Neuronal stem cell (in vitro differentiated cells): ENCODE data around the gene RECQL5.

Source experiments
- DNase-seq: peaks from one replicate; pipeline ENCODE4 v3.0.0-alpha.2; 2013; ENCODE audit warnings: low spot score
- H2AFZ ChIP-seq: one replicate; pipeline ENCODE4 v1.6.1; 2013; ENCODE audit warnings: mild to moderate bottlenecking, low read length, inconsistent platforms
- H2AK5ac ChIP-seq: 2 replicates; pipeline ENCODE4 v1.6.1; 2013; ENCODE audit warnings: low read depth, mild to moderate bottlenecking, inconsistent platforms, low read length, moderate library complexity, mixed read lengths
- H2BK120ac ChIP-seq: 2 replicates; pipeline ENCODE4 v1.6.1; 2013; ENCODE audit warnings: low read depth, mild to moderate bottlenecking, inconsistent platforms, low read length, moderate library complexity, mixed read lengths
- H2BK12ac ChIP-seq: one replicate; pipeline ENCODE4 v1.6.1; 2013; ENCODE audit warnings: low read length, inconsistent platforms
- H2BK15ac ChIP-seq: 2 replicates; pipeline ENCODE4 v1.6.1; 2013; ENCODE audit warnings: mild to moderate bottlenecking, low read length, inconsistent platforms, mixed read lengths
- H2BK5ac ChIP-seq: one replicate; pipeline ENCODE4 v1.6.1; 2013; ENCODE audit warnings: inconsistent platforms, mild to moderate bottlenecking, low read length, moderate library complexity
- H3K14ac ChIP-seq: one replicate; pipeline ENCODE4 v1.6.1; 2013; ENCODE audit warnings: low read length, inconsistent platforms
- H3K18ac ChIP-seq: 2 replicates; pipeline ENCODE4 v1.6.1; 2013; ENCODE audit warnings: low read length, inconsistent platforms
- H3K23ac ChIP-seq: 2 replicates; pipeline ENCODE4 v1.6.1; 2013; ENCODE audit warnings: low read depth, mild to moderate bottlenecking, mixed read lengths, low read length, inconsistent platforms; ENCODE audit not compliant: poor library complexity
- H3K27ac ChIP-seq: replicated peaks from 3 replicates; pipeline ENCODE4 v1.5.1; 2013; ENCODE audit warnings: low read length, inconsistent platforms
- H3K27me3 ChIP-seq, 3 experiments: 2 replicates each; pipeline ENCODE4 v1.6.1; 2013; ENCODE audit warnings: low read length in 3 of 3, mild to moderate bottlenecking in 2 of 3, inconsistent platforms in 1 of 3, low read depth in 1 of 3, mixed read lengths in 1 of 3, moderate library complexity in 1 of 3; ENCODE audit not compliant: control insufficient read depth in 3 of 3, insufficient read depth in 3 of 3
- H3K36me3 ChIP-seq, 2 donors: replicated peaks in 1 of 2; 2 replicates each; pipeline ENCODE4 v1.6.1; 2013; ENCODE audit warnings: low read length in 2 of 2; ENCODE audit not compliant: control insufficient read depth in 2 of 2, insufficient read depth in 2 of 2
- H3K4ac ChIP-seq: 2 replicates; pipeline ENCODE4 v1.6.1; 2013; ENCODE audit warnings: inconsistent platforms, mild to moderate bottlenecking, low read length, moderate library complexity
- H3K4me1 ChIP-seq, 2 donors: 1 replicate in 1 of 2; 2 replicates in 1 of 2; pipeline ENCODE4 v1.6.1; 2013; ENCODE audit warnings: low read length in 2 of 2, low read depth in 1 of 2; ENCODE audit not compliant: control insufficient read depth in 2 of 2, insufficient read depth in 1 of 2
- H3K4me2 ChIP-seq: one replicate; pipeline ENCODE4 v1.6.1; 2013; ENCODE audit warnings: mild to moderate bottlenecking, low read length, inconsistent platforms; ENCODE audit not compliant: insufficient read depth, poor library complexity, severe bottlenecking
- H3K4me3 ChIP-seq, 2 donors: 2 replicates each; pipeline ENCODE4 v1.5.1; 2013; ENCODE audit warnings: low read length in 2 of 2, mild to moderate bottlenecking in 2 of 2, inconsistent platforms in 1 of 2, moderate library complexity in 1 of 2
- H3K79me1 ChIP-seq: one replicate; pipeline ENCODE4 v1.6.1; 2013; ENCODE audit warnings: low read depth, mild to moderate bottlenecking, inconsistent platforms, low read length, moderate library complexity
- H3K9ac ChIP-seq: one replicate; pipeline ENCODE4 v1.6.1; 2013; ENCODE audit warnings: mild to moderate bottlenecking, low read depth, low read length, inconsistent platforms; ENCODE audit not compliant: poor library complexity
- H3K9me3 ChIP-seq, 2 donors: replicated peaks in 1 of 2; 2 replicates each; pipeline versions ENCODE3 to v1.6.1; 2013; ENCODE audit warnings: low read length in 2 of 2, mild to moderate bottlenecking in 2 of 2, inconsistent platforms in 1 of 2, low read depth in 1 of 2, mixed read lengths in 1 of 2, moderate library complexity in 1 of 2; ENCODE audit not compliant: control insufficient read depth in 2 of 2, insufficient read depth in 1 of 2
- H4K8ac ChIP-seq: one replicate; pipeline ENCODE4 v1.6.1; 2013; ENCODE audit warnings: low read depth, mild to moderate bottlenecking, inconsistent platforms, low read length, moderate library complexity
- H4K91ac ChIP-seq: one replicate; pipeline ENCODE4 v1.6.1; 2013; ENCODE audit warnings: low read length, low read depth, mild to moderate bottlenecking, inconsistent platforms; ENCODE audit not compliant: poor library complexity
- WGBS, 2 donors: extraction: QIAGEN DNeasy Blood & Tissue Kit; methylation state at CpG; one replicate each; pipeline ENCODE4 v1.1.7; 2013; ENCODE audit warnings: missing lambda C conversion rate in 2 of 2, mixed read lengths in 1 of 2; ENCODE audit not compliant: insufficient read length in 2 of 2, insufficient replicate concordance in 1 of 2; ENCODE audit errors: extremely low coverage in 2 of 2; 5-methylcytosine and 5-hydroxymethylcytosine counted together

Gene RECQL5

GRCh38 chr17:75617675-75618074, 49.3 kb downstream of the RECQL5 start:
- H4K8ac ChIP-seq: no peak overlapping the region
- no peak overlapping the region for H3K9ac ChIP-seq
- H2BK120ac ChIP-seq: no peak overlapping the region
- H3K27me3 ChIP-seq: peaks cover 0 to 3% (median 0%) of the 10 kb centered on the region in 3 experiments
- H3K18ac ChIP-seq: peak overlapping the region; percentile 5
- H2BK5ac ChIP-seq: no peak overlapping the region
- H2BK15ac ChIP-seq: no peak overlapping the region
- no peak overlapping the region for H3K23ac ChIP-seq
- peaks cover 8 to 18% of the 10 kb centered on the region in 2 donors for H3K4me1 ChIP-seq
- H3K4me3 ChIP-seq: no peak overlapping the region
- H3K9me3 ChIP-seq: no peaks in the 10 kb centered on the region
- H3K14ac ChIP-seq: peak overlapping the region; percentile 27
- WGBS, 2 donors: no CpG with 5 or more reads among the region's 11 CpGs
- no peak overlapping the region for H2AFZ ChIP-seq
- no peak overlapping the region for H4K91ac ChIP-seq
- H3K4me2 ChIP-seq: no peak overlapping the region
- DNase-seq: no peak
- H3K4ac ChIP-seq: no peak overlapping the region
- H3K36me3 ChIP-seq: no peaks in the 10 kb centered on the region
- H2AK5ac ChIP-seq: peak overlapping the region; percentile 45
- H2BK12ac ChIP-seq: no peak overlapping the region
- no peak overlapping the region for H3K27ac ChIP-seq
- H3K79me1 ChIP-seq: peaks cover 2% of the 10 kb centered on the region

- no peak overlapping the region for H2BK15ac ChIP-seq
- H3K36me3 ChIP-seq: no peaks in the 10 kb centered on the region
- no peak overlapping the region for H2BK120ac ChIP-seq
- no peak overlapping the region for H2AFZ ChIP-seq
- no peak overlapping the region for H3K4me3 ChIP-seq
- no peak overlapping the region for H3K23ac ChIP-seq
- H2BK5ac ChIP-seq: no peak overlapping the region
- no peak overlapping the region for H2BK12ac ChIP-seq
- no peaks in the 10 kb centered on the region for H3K9me3 ChIP-seq
- no peak overlapping the region for H3K9ac ChIP-seq
- H3K18ac ChIP-seq: peak overlapping the region; percentile 5
- H3K4ac ChIP-seq: no peak overlapping the region
- no peak overlapping the region for H3K14ac ChIP-seq
- DNase-seq: no peak
- peaks cover 2% of the 10 kb centered on the region for H3K79me1 ChIP-seq
- no peak overlapping the region for H4K8ac ChIP-seq
- H3K27me3 ChIP-seq: peaks cover 0 to 3% (median 0%) of the 10 kb centered on the region in 3 experiments
- H4K91ac ChIP-seq: no peak overlapping the region
- peaks cover 6 to 17% of the 10 kb centered on the region in 2 donors for H3K4me1 ChIP-seq
- no peak overlapping the region for H3K27ac ChIP-seq
- no peak overlapping the region for H3K4me2 ChIP-seq
- peak overlapping the region; percentile 45 for H2AK5ac ChIP-seq
- WGBS, 2 donors: no CpG with 5 or more reads among the region's 16 CpGs
These were observed 49.7 kb downstream of the RECQL5 start for GRCh38 chr17:75617218-75617617.

GRCh38 chr17:75616521-75617122, 50.3 kb downstream of the RECQL5 start:
- Histone ChIP-seq H3K18ac (peak overlapping the region; percentile 48), H3K23ac (no peak overlapping the region), H3K79me1 (peaks cover 2% of the 10 kb centered on the region), H2BK120ac (no peak overlapping the region), H3K4ac (no peak overlapping the region), H3K4me3 (no peak overlapping the region), H3K14ac (no peak overlapping the region), H2BK15ac (no peak overlapping the region), H4K91ac (no peak overlapping the region), H3K4me2 (no peak overlapping the region), H3K4me1 (peaks cover 2 to 13% of the 10 kb centered on the region in 2 donors), H3K27ac (no peak overlapping the region), H4K8ac (no peak overlapping the region), H2BK12ac (no peak overlapping the region), H3K9ac (no peak overlapping the region), H3K9me3 (no peaks in the 10 kb centered on the region), H2AFZ (no peak overlapping the region), H2AK5ac (peak overlapping the region; percentile 20), H3K36me3 (no peaks in the 10 kb centered on the region), H3K27me3 (peaks cover 0 to 9% (median 0%) of the 10 kb centered on the region in 3 experiments), H2BK5ac (no peak overlapping the region)
- no CpG with 5 or more reads among the region's 24 CpGs for WGBS, 2 donors
- DNase-seq: no peak

GRCh38 chr17:75615301-75615700, 51.7 kb downstream of the RECQL5 start:
- peak overlapping the region; percentile 38 for H3K9ac ChIP-seq
- WGBS, 2 donors: no CpG with 5 or more reads among the region's 11 CpGs
- no peak overlapping the region for H2BK12ac ChIP-seq
- peak overlapping the region; percentile 25 for H3K23ac ChIP-seq
- H3K27ac ChIP-seq: no peak overlapping the region
- H4K91ac ChIP-seq: no peak overlapping the region
- H3K4me2 ChIP-seq: no peak overlapping the region
- H3K4me3 ChIP-seq: peak overlapping the region in 1 of 2 donors; percentile 6
- no peak overlapping the region for H4K8ac ChIP-seq
- peaks cover 2 to 13% of the 10 kb centered on the region in 2 donors for H3K4me1 ChIP-seq
- H3K14ac ChIP-seq: no peak overlapping the region
- H3K9me3 ChIP-seq: no peaks in the 10 kb centered on the region
- peaks cover 0 to 15% (median 0%) of the 10 kb centered on the region in 3 experiments for H3K27me3 ChIP-seq
- DNase-seq: no peak
- H2BK5ac ChIP-seq: no peak overlapping the region
- H3K36me3 ChIP-seq: no peaks in the 10 kb centered on the region
- H2BK120ac ChIP-seq: peak overlapping the region; percentile 29
- H3K4ac ChIP-seq: peak overlapping the region; percentile 30
- no peak overlapping the region for H2BK15ac ChIP-seq
- H3K79me1 ChIP-seq: no peaks in the 10 kb centered on the region
- H2AK5ac ChIP-seq: peak overlapping the region; percentile 82
- no peak overlapping the region for H2AFZ ChIP-seq
- peak overlapping the region; percentile 24 for H3K18ac ChIP-seq
